A549 (cell line): ENCODE results near the gene KRT17. TPM values are rescaled to one million over a fixed set of nuclear protein-coding genes. Genes with fewer than 3 reads are reported as not detected.
"Not testable (repeated sequence)": the region's sequence is repeated elsewhere in the genome, so short reads cannot be mapped to it uniquely, and the experiment has no call there.

ENCODE experiments used
- ATAC-seq, 2 experiments: fragments of 200-7000 bp in 1 of 2; fragments of >200 bp in 1 of 2; cut with Nextera tagmentation in 1 of 2; cut with Tn5 transposase in 1 of 2; 3 replicates each; pipeline versions ENCODE4 v1.8.0 to v1.9.1; 2018 to 2020; ENCODE audit warnings: mild to moderate bottlenecking in 1 of 2, moderate library complexity in 1 of 2
- CTCF ChIA-PET: fragments of 300-600 bp; sonication (Branson Sonifier 250); formaldehyde crosslinking; extraction: SDS; loops from one replicate; lab custom pipeline; 2021; ENCODE audit warnings: antibody characterized with exemption, inconsistent platforms; lab: Yijun Ruan, JAX
- POLR2A ChIA-PET: fragments of 350-600 bp; formaldehyde crosslinking; extraction: SDS; loops from one replicate; lab custom pipeline; 2021; ENCODE audit warnings: antibody characterized with exemption, inconsistent platforms; lab: Yijun Ruan, JAX
- DNase-seq, 2 experiments: peaks; one replicate each; pipeline versions ENCODE4 v3.0.0 to v3.0.0-alpha.2; 2011 to 2016; ENCODE audit warnings: low read depth in 1 of 2, low spot score in 1 of 2
- FAIRE-seq: peaks from 2 replicates; lab custom pipeline; 2011; peaks lifted over from hg19 to GRCh38; lab: Jason Lieb, UNC
- H3K27ac ChIP-seq, 2 experiments: fragments of >200 bp; sonication (Bioruptor Twin); formaldehyde crosslinking; 3 replicates each; pipeline ENCODE4 v1.5.1; 2016 to 2017
- H3K4me1 ChIP-seq: fragments of >200 bp; sonication (Bioruptor Twin); formaldehyde crosslinking; 3 replicates; pipeline ENCODE4 v1.6.1; 2016
- H3K4me2 ChIP-seq: fragments of >200 bp; sonication (Bioruptor Twin); formaldehyde crosslinking; 3 replicates; pipeline ENCODE4 v1.6.1; 2016
- H3K4me3 ChIP-seq: fragments of >200 bp; sonication (Bioruptor Twin); formaldehyde crosslinking; 3 replicates; pipeline ENCODE4 v1.5.1; 2016
- H3K9me3 ChIP-seq: fragments of >200 bp; sonication (Bioruptor Twin); formaldehyde crosslinking; 3 replicates; pipeline ENCODE4 v1.6.1; 2016
- ATOH8 ChIP-seq: fragments of 250-450 bp; sonication (Bioruptor Pico); IDR thresholded peaks from 2 replicates; pipeline ENCODE4 v1.5.0; 2020; ENCODE audit warnings: low read depth, mild to moderate bottlenecking, moderate library complexity
- BHLHE40 ChIP-seq: IDR thresholded peaks from 2 replicates; pipeline ENCODE4 v1.6.1; 2012; ENCODE audit warnings: low read depth, low read length, inconsistent platforms
- CEBPB ChIP-seq, 2 experiments: fragments of >200 bp in 1 of 2; sonication (Bioruptor Twin) in 1 of 2; formaldehyde crosslinking in 1 of 2; IDR thresholded peaks; 2 replicates each; pipeline ENCODE4 v1.6.1; 2012 to 2016
- EHF ChIP-seq: fragments of 250-450 bp; sonication (Bioruptor Pico); IDR thresholded peaks from 2 replicates; pipeline ENCODE4 v1.5.0; 2020; ENCODE audit warnings: mild to moderate bottlenecking
- EP300 ChIP-seq, 2 experiments: fragments of >200 bp; sonication (Bioruptor Twin); formaldehyde crosslinking; IDR thresholded peaks; 2 replicates in 1 of 2; 3 replicates in 1 of 2; pipeline ENCODE4 v1.6.1; 2016 to 2017
- FOSL2 ChIP-seq, 2 experiments: fragments of 450-650 bp in 1 of 2; fragments of >200 bp in 1 of 2; sonication (Bioruptor Twin) in 1 of 2; formaldehyde crosslinking; IDR thresholded peaks; 2 replicates each; pipeline versions ENCODE4 v1.5.0 to v1.6.1; 2016 to 2020; ENCODE audit warnings: mild to moderate bottlenecking in 1 of 2, moderate library complexity in 1 of 2
- HDAC2 ChIP-seq: fragments of 200-600 bp; sonication (generic); IDR thresholded peaks from 2 replicates; pipeline ENCODE4 v1.6.1; 2016
- HEYL ChIP-seq: fragments of 250-450 bp; sonication (Bioruptor Pico); IDR thresholded peaks from 2 replicates; pipeline ENCODE4 v1.8.0; 2021; ENCODE audit warnings: mild to moderate bottlenecking, moderate library complexity
- MAFK ChIP-seq: fragments of 450-650 bp; IDR thresholded peaks from 2 replicates; pipeline ENCODE4 v1.6.1; 2014; ENCODE audit not compliant: partially characterized antibody
- MYC ChIP-seq: IDR thresholded peaks from 2 replicates; pipeline ENCODE4 v1.6.1; 2012; ENCODE audit warnings: mild to moderate bottlenecking, inconsistent platforms, low read length, improper control_type of control experiment, borderline replicate concordance
- NFE2L2 ChIP-seq: fragments of 150-350 bp; conservative IDR thresholded peaks from 2 replicates; pipeline ENCODE4 v1.6.1; 2014; ENCODE audit warnings: low read length
- PHF8 ChIP-seq: fragments of 200-600 bp; sonication (generic); IDR thresholded peaks from 2 replicates; pipeline ENCODE4 v1.6.1; 2016; ENCODE audit warnings: low read depth, mild to moderate bottlenecking, antibody characterized with exemption, moderate library complexity, borderline replicate concordance
- RAD21 ChIP-seq, 2 experiments: fragments of >200 bp in 1 of 2; sonication (Bioruptor Twin) in 1 of 2; formaldehyde crosslinking in 1 of 2; IDR thresholded peaks in 1 of 2; conservative IDR thresholded peaks in 1 of 2; 2 replicates in 1 of 2; 3 replicates in 1 of 2; pipeline ENCODE4 v1.6.1; 2012 to 2018; ENCODE audit warnings: inconsistent platforms in 1 of 2
- RARB ChIP-seq: fragments of 250-450 bp; sonication (Bioruptor Pico); IDR thresholded peaks from 2 replicates; pipeline ENCODE4 v1.8.0; 2021; ENCODE audit warnings: mild to moderate bottlenecking, moderate library complexity
- RCOR1 ChIP-seq: fragments of 150-350 bp; IDR thresholded peaks from 2 replicates; pipeline ENCODE4 v1.6.1; 2014; ENCODE audit warnings: antibody characterized with exemption, low read length, low read depth
- REST ChIP-seq: fragments of 200-600 bp; sonication (generic); IDR thresholded peaks from 2 replicates; pipeline ENCODE4 v1.6.1; 2016; ENCODE audit warnings: antibody characterized with exemption, mild to moderate bottlenecking, moderate library complexity
- RNF2 ChIP-seq: fragments of 200-600 bp; sonication (generic); IDR thresholded peaks from 2 replicates; pipeline ENCODE4 v1.6.1; 2016; ENCODE audit warnings: low read depth, mild to moderate bottlenecking, antibody characterized with exemption, moderate library complexity, borderline replicate concordance
- SMC3 ChIP-seq: fragments of >200 bp; sonication (Bioruptor Twin); formaldehyde crosslinking; IDR thresholded peaks from 3 replicates; pipeline ENCODE4 v1.6.1; 2018; ENCODE audit warnings: inconsistent platforms
- TFCP2L1 ChIP-seq: fragments of 250-450 bp; sonication (Bioruptor Pico); IDR thresholded peaks from 2 replicates; pipeline ENCODE4 v1.5.0; 2021; ENCODE audit warnings: mild to moderate bottlenecking
- TP53 ChIP-seq: fragments of 250-450 bp; sonication (Bioruptor Pico); IDR thresholded peaks from 2 replicates; pipeline ENCODE4 v1.5.0; 2021; ENCODE audit warnings: mild to moderate bottlenecking, moderate library complexity
- USF2 ChIP-seq: fragments of 450-650 bp; IDR thresholded peaks from 2 replicates; pipeline ENCODE4 v1.6.1; 2014; ENCODE audit warnings: antibody characterized with exemption
- ZC3H11A ChIP-seq: fragments of 450-650 bp; IDR thresholded peaks from 2 replicates; pipeline ENCODE4 v1.6.1; 2014; ENCODE audit warnings: antibody characterized with exemption, mild to moderate bottlenecking
- WGBS: methylation state at CpG from one replicate; pipeline ENCODE4 v1.1.6; 2017; ENCODE audit errors: missing lambda C conversion rate; 5-methylcytosine and 5-hydroxymethylcytosine counted together
- polyA plus RNA-seq, 4 experiments: library from polyadenylated mRNA; depleted of rRNA in 3 of 4; stranded (reverse); fragments of >200 nt; fragmentation: RNase III in 1 of 4; extraction: RNeasy Plus Mini Kit Qiagen cat#74134 plus additional on column Dnase treatment in 1 of 4; gene quantifications; 2 replicates in 3 of 4; 3 replicates in 1 of 4; pipeline ENCODE4 v1.2.3, GENCODE V29; 2011 to 2017

The KRT17 gene
- polyA plus RNA-seq, 2 of the 4 experiments (the other 2 are of a cell fraction) = 0.43 to 1.2 TPM

GRCh38 chr17:41629826-41630670, 5.7 kb upstream of the KRT17 start (continued):
- TF ChIP-seq REST = no peak
- TF ChIP-seq TP53 = no peak

- Histone ChIP-seq H3K4me3 (no peak overlapping the region), H3K27ac (no peak overlapping the region), H3K4me1 (0 out of 3 replicates have a peak, but pooled peaks cover 2% of the 10 kb centered on the region), H3K4me2 (no peak overlapping the region), H3K9me3 (no peaks in the 10 kb centered on the region)
- TF ChIP-seq TFCP2L1 (no peak), RCOR1 (no peak), HDAC2 (no peak), EHF (CRISPR knock-in tag) (no peak), RNF2 (no peak), RARB (CRISPR knock-in tag) (no peak), FOSL2 (IDR thresholded peaks at IDR 0.05) (no peak), FOSL2 (CRISPR knock-in tag; IDR thresholded peaks at IDR 0.05) (no peak), SMC3 (no peak), MYC (no peak), MAFK (no peak), CEBPB (IDR thresholded peaks at IDR 0.05) (no peak), EP300 (IDR thresholded peaks at IDR 0.05) (no peak), ATOH8 (CRISPR knock-in tag) (no peak), NFE2L2 (no peak), BHLHE40 (no peak), USF2 (no peak), HEYL (no peak), ZC3H11A (no peak), PHF8 (no peak), RAD21 (conservative IDR thresholded peaks at IDR 0.05 in 1 of 2, IDR thresholded peaks at IDR 0.05 in 1 of 2) (no peak)
- CTCF ChIA-PET = interaction anchor here (1.1 to 9.5 kb wide), 4 partner anchors 19 to 80 kb away, joined by 3 to 56 read pairs (median 14); no protein-coding TSS in a partner anchor
- WGBS = 67% methylated on average over 10 of the region's 10 CpGs
- FAIRE-seq (no peak), ATAC-seq (no peak), DNase-seq (no peak)
- POLR2A ChIA-PET = no interaction called here
Observed at GRCh38 chr17:41629316-41629715, 4.9 kb upstream of the KRT17 start.

- WGBS = 84% methylated on average over 11 of the region's 11 CpGs
- H3K4me3 ChIP-seq, DNase-seq, H3K9me3 ChIP-seq, ATAC-seq, H3K4me1 ChIP-seq, H3K4me2 ChIP-seq, POLR2A ChIA-PET, FAIRE-seq, H3K27ac ChIP-seq: not testable (repeated sequence)
- CTCF ChIA-PET = interaction anchor here (0.6 to 9.5 kb wide), 5 partner anchors 13 to 80 kb away, joined by 3 to 56 read pairs (median 5); no protein-coding TSS in a partner anchor
Observed at GRCh38 chr17:41628621-41629255, 4.4 kb upstream of the KRT17 start.

GRCh38 chr17:41628073-41628370, 3.6 kb upstream of the KRT17 start:
- not testable (repeated sequence) for FAIRE-seq, H3K27ac ChIP-seq, DNase-seq, H3K4me2 ChIP-seq, H3K4me3 ChIP-seq, H3K4me1 ChIP-seq, H3K9me3 ChIP-seq
- no CpG with 5 or more reads among the region's 1 CpG for WGBS
- CTCF ChIA-PET = interaction anchor here (4.6 to 9.5 kb wide), 2 partner anchors 20 to 79 kb away, joined by 22 to 56 read pairs; no protein-coding TSS in a partner anchor
- ATAC-seq = peak in 1 of 2 experiments; percentile 44; a peak in 2 of 6 replicates
- POLR2A ChIA-PET = interaction anchor here (0.6 kb wide), 1 partner anchor 1349 kb away, joined by 3 read pairs; no protein-coding TSS in a partner anchor
